ENCODE results near the gene ARHGAP22. TPM values are rescaled to one million over a fixed set of nuclear protein-coding genes. Genes with fewer than 3 reads are reported as not detected.

The ARHGAP22 gene, protein sequence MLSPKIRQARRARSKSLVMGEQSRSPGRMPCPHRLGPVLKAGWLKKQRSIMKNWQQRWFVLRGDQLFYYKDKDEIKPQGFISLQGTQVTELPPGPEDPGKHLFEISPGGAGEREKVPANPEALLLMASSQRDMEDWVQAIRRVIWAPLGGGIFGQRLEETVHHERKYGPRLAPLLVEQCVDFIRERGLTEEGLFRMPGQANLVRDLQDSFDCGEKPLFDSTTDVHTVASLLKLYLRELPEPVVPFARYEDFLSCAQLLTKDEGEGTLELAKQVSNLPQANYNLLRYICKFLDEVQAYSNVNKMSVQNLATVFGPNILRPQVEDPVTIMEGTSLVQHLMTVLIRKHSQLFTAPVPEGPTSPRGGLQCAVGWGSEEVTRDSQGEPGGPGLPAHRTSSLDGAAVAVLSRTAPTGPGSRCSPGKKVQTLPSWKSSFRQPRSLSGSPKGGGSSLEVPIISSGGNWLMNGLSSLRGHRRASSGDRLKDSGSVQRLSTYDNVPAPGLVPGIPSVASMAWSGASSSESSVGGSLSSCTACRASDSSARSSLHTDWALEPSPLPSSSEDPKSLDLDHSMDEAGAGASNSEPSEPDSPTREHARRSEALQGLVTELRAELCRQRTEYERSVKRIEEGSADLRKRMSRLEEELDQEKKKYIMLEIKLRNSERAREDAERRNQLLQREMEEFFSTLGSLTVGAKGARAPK
- 10 to 100 TPM in 1 of 6 donors, 1 to 10 TPM in 5; 1.4 to 25.1 (median 7.1) TPM for total RNA-seq

DNA sequence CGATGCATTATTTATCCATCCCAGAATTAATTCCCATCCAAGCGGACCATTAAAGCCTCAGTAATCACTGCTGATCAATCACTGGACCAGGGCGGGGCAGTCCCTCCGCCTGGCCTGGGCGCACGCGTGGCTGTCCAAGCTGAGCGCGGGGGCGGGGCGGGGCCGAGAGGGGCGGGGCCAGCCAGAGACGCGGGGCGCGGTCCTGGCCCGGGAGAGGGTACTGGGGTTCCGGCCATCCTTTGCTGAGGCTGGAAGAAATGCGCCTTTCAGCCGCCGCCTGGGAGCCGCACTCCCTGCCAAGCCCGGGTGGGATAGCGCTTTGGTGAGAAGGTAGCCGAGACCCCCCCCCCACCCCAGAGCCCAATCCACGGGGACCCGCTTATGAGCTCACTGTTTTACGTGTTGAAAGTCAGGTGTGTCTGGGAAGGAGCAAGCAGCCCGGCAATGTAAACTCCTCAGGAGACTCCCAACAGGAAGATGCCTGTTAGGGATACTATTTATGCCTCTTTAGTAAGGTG is at the start of gene ARHGAP22:
ARHGAP22 (minus strand) TSS at position 83 of the 518 bp plus-strand sequence. CDS start 277 bp downstream, outside the sequence.
- ATAC-seq (ENCODE audit: low FRiP score in 2 of 2) (peak in 1 of 2 donors; percentile 93), DNase-seq (peak; percentile 34 to 92)
- TF ChIP-seq POLR2A (IDR thresholded peaks at IDR 0.05) (peak in 1 of 4 donors; percentile 12), POLR2AphosphoS5 (IDR thresholded peaks at IDR 0.05) (no peak), EP300 (IDR thresholded peaks at IDR 0.05) (no peak)
- TF ChIP-seq, protein P1, sequence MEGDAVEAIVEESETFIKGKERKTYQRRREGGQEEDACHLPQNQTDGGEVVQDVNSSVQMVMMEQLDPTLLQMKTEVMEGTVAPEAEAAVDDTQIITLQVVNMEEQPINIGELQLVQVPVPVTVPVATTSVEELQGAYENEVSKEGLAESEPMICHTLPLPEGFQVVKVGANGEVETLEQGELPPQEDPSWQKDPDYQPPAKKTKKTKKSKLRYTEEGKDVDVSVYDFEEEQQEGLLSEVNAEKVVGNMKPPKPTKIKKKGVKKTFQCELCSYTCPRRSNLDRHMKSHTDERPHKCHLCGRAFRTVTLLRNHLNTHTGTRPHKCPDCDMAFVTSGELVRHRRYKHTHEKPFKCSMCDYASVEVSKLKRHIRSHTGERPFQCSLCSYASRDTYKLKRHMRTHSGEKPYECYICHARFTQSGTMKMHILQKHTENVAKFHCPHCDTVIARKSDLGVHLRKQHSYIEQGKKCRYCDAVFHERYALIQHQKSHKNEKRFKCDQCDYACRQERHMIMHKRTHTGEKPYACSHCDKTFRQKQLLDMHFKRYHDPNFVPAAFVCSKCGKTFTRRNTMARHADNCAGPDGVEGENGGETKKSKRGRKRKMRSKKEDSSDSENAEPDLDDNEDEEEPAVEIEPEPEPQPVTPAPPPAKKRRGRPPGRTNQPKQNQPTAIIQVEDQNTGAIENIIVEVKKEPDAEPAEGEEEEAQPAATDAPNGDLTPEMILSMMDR (IDR thresholded peaks at IDR 0.05) = no peak
- Histone ChIP-seq H3K4me1 (peaks cover 9 to 31% (median 15%) of the 10 kb centered on the region in 4 donors), H3K4me3 (peak within 1 kb of the TSS in 3 of 4 donors; percentile 31 to 48 (median 37)), H3K27ac (peak within 1 kb of the TSS in 1 of 4 donors; percentile 10), H3K27me3 (peaks cover 0 to 5% (median 0%) of the 10 kb centered on the region in 4 donors), H3K9me3 (no peaks in the 10 kb centered on the region), H3K36me3 (no peaks in the 10 kb centered on the region)
- 0 to 5% methylated on average over 2 to 18 of the region's 30 CpGs for WGBS, 2 donors

DNA sequence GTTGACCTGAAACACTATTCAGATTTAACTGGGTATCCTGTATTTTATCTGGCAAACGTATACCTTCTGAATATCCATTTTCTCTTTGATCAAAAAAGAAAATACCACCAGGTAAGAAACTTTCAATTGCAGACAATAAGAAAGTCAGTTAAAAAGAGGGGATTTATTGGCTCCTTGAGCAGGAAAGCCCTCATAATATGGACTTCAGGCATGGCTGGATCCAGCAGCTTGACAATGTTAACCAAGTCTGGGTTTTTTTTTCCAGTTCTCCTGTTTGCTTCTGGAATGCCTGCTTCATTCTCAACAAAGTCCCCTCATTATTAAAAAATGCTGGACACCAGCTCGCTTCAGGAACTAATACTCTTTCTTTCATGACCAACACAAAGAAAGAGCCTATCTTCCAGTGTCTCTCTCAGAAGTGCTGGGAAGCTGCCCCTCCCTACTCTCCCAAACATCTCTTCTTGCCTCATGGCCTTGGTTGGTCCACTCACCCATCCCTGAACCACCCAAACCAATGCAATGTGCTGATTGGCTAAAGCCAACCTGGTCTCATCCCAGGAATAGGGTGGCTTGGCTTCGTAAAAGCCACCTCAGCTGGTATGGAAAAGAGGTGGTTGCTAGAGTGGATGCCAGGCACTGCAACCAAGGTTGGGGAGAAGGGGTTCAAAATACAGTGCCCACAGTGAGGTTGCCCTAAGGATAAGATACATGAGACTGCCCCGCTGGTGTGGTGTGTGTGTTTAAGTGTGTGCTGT is 49.2 kb upstream of the ARHGAP22 start:
- H3K4me1 ChIP-seq = peaks cover 13 to 26% (median 15%) of the 10 kb centered on the region in 4 donors
- no peaks in the 10 kb centered on the region for H3K36me3 ChIP-seq
- WGBS, 2 donors = 88% methylated on average over 4 of the region's 4 CpGs
- ATAC-seq (ENCODE audit: low FRiP score in 2 of 2) = no peak
- TF ChIP-seq POLR2AphosphoS5 (IDR thresholded peaks at IDR 0.05) = no peak
- no peak for TF ChIP-seq EP300 (IDR thresholded peaks at IDR 0.05)
- no peak for TF ChIP-seq POLR2A (IDR thresholded peaks at IDR 0.05)
- TF ChIP-seq, protein P1 (IDR thresholded peaks at IDR 0.05) = no peak
- no peak overlapping the region for H3K4me3 ChIP-seq
- no peak overlapping the region for H3K27ac ChIP-seq
- H3K9me3 ChIP-seq = no peaks in the 10 kb centered on the region
- no peak for DNase-seq
- H3K27me3 ChIP-seq = no peaks in the 10 kb centered on the region

DNA sequence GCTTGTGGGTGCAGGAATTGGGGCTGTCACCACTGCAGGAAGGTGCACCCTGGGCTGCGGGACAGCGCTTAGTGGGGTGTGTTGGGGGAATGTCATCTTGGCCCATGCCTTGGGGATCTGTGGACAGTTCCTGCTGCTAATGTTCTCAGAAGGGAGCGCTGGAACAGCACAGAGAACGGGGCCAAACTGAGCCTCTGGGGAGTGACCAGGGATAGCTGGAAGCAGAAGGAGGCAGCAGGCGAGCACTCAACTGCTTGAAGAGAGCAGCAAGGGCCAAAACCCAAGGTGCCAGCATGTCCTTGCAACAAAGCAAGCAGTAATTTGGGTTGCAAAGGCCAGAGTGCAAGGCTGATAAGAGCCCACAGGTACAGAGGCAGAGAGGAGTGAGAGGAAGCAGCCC is 48.5 kb upstream of the ARHGAP22 start:
- ATAC-seq (ENCODE audit: low FRiP score in 2 of 2) (no peak), DNase-seq (no peak)
- H3K27me3 ChIP-seq = no peaks in the 10 kb centered on the region
- no peak overlapping the region for H3K27ac ChIP-seq
- H3K36me3 ChIP-seq = no peaks in the 10 kb centered on the region
- TF ChIP-seq POLR2AphosphoS5 (IDR thresholded peaks at IDR 0.05) = no peak
- TF ChIP-seq, protein P1 (IDR thresholded peaks at IDR 0.05) = no peak
- no peak for TF ChIP-seq EP300 (IDR thresholded peaks at IDR 0.05)
- no peak for TF ChIP-seq POLR2A (IDR thresholded peaks at IDR 0.05)
- H3K4me1 ChIP-seq = peaks cover 13 to 23% (median 15%) of the 10 kb centered on the region in 4 donors
- WGBS, 2 donors = 78 to 89% methylated on average over 3 to 5 of the region's 5 CpGs
- no peak overlapping the region for H3K4me3 ChIP-seq
- no peaks in the 10 kb centered on the region for H3K9me3 ChIP-seq

DNA sequence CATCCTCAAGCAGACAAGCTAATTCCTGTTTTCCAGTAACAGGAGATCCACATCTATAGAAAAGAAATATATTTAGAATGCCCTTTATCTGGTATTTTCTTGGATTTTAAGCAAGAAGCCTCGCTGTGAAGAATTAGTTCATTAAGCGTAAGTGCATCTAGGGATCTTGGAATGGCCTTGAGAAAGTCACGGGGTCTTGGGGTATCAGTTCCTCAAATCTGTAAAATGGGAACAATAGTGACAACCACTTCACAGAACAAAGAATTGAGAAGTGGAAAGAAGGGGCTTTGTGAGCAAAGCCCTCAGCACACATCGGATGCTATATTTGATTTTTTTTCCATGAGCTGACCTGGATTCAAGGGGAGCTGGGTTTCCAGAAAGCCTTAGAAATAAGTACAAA is 47.5 kb upstream of the ARHGAP22 start:
- Histone ChIP-seq H3K36me3 (no peaks in the 10 kb centered on the region), H3K27me3 (no peaks in the 10 kb centered on the region), H3K9me3 (no peaks in the 10 kb centered on the region), H3K4me3 (no peak overlapping the region), H3K4me1 (peaks cover 13 to 20% (median 15%) of the 10 kb centered on the region in 4 donors), H3K27ac (no peak overlapping the region)
- WGBS, 2 donors = 72 to 73% methylated on average over 4 of the region's 4 CpGs
- no peak for DNase-seq
- TF ChIP-seq, protein P1 (IDR thresholded peaks at IDR 0.05) = no peak
- TF ChIP-seq POLR2A (IDR thresholded peaks at IDR 0.05) (no peak), EP300 (IDR thresholded peaks at IDR 0.05) (no peak), POLR2AphosphoS5 (IDR thresholded peaks at IDR 0.05) (no peak)
- ATAC-seq (ENCODE audit: low FRiP score in 2 of 2) = no peak

All from upper lobe of left lung (tissue), 6 donors.